GM19455 (cell line): Measurements from ENCODE around the gene SMIM22.
"Not testable (repeated sequence)": the region's sequence is repeated elsewhere in the genome, so short reads cannot be mapped to it uniquely, and the experiment has no call there.

ENCODE experiments used
- ATAC-seq: cut with Tn5 transposase; IDR thresholded peaks from one replicate; pipeline ENCODE4 v1.9.1; 2021; ENCODE audit not compliant: unreplicated experiment

The SMIM22 gene

DNA sequence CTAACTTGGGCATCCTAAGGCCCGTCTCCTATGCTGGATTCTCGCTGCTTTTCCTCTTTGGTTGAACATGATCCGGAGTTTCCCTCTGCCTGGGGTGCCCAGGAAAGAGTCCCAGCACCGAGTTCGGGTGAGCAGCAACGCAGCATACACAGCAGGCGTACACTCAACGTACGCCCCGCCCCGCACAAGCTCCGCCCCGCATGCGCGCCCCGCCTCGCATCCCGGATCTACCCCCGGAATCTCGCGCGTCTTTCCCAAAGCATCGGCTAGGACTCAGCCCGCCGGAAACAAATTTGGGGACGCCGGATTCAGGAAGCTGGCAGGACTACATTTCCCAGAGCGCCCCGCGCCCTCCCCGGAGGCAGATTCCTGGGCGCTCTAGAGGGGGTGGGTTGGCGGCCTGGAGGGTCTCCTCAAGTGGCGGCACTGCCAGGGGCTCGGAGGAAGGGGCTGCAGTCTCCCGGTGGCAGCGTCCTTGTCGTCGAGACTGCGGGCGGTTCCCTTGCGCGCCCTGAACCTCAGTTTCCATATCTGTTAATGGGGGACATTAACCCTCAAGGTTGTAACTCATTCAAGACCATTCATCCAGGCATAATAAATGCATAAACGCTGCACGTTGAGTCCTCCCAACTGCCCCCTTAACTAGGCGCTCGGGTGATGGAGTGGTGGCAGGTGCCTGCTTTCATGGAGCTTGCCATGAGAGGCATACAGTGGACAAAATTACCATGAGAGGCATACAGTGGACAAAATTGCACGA is 26.4 kb upstream of the SMIM22 start:
- peak; percentile 66 for ATAC-seq

- no peak for ATAC-seq
These were observed 25.9 kb upstream of the SMIM22 start for GRCh38 chr16:4769306-4769638.

GRCh38 chr16:4771646-4772045 is 23.5 kb upstream of the SMIM22 start:
- ATAC-seq, result no peak

DNA sequence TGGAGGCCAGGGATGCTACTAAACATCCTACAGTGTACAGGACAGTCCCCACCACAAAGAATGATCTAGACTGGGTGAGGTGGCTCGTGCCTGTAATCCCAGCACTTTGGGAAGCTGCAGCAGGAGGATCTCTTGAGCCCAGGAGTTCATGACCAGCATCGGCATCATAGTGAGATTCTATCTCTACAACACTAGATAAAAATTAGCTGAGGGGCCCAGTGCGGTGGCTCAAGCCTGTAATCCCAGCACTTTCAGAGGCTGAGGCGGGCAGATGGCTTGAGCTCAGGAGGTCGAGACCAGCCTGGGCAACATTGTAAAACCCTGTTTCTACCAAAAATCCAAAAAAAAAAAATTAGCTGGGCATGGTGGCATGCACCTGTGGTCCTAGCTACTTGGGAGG is 22.8 kb upstream of the SMIM22 start:
- no peak for ATAC-seq

- ATAC-seq, result no peak
These were observed 20.2 kb upstream of the SMIM22 start for GRCh38 chr16:4775005-4775404.

GRCh38 chr16:4776141-4776705 is 18.9 kb upstream of the SMIM22 start:
- ATAC-seq, result no peak

DNA sequence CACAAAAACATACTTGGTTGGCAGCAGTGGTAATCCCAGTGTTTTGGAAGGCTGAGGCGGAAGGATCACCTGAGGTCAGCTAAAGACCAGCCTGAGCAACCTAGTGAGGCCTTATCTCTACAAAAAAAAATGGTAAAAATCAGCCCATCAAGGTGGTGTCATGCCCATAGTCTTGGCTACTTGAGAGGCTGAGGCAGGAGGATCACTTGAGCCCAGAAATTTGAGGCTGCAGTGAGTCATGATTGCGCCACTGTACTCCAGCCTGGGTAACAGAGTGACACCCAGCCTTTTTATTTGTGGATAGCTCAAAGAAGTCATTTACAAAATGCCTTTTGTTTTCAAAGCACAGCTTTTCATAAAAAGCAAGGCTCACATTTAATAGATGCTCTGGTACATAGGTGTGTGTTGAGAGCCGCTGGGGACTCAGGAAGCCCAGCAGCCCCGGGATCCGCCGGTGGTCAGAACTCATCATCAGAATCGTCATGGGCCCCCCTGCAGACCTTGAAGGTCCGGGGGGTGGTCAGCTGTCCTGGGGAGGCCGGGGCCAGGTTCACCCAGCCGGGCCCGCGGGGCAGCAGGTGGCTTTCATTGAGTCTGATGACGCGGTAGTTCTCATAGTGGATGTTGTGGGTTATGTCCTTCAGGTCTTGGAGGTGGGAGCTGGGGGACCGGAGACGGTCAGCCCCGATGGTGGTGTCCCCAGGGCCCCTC is 17.7 kb upstream of the SMIM22 start:
- no peak for ATAC-seq

GRCh38 chr16:4778050-4778392 is 17.1 kb upstream of the SMIM22 start:
- ATAC-seq, result no peak

- ATAC-seq, result no peak
These were observed 14.9 kb upstream of the SMIM22 start for GRCh38 chr16:4780235-4780634.

GRCh38 chr16:4783251-4783950 is 11.8 kb upstream of the SMIM22 start:
- no peak for ATAC-seq

DNA sequence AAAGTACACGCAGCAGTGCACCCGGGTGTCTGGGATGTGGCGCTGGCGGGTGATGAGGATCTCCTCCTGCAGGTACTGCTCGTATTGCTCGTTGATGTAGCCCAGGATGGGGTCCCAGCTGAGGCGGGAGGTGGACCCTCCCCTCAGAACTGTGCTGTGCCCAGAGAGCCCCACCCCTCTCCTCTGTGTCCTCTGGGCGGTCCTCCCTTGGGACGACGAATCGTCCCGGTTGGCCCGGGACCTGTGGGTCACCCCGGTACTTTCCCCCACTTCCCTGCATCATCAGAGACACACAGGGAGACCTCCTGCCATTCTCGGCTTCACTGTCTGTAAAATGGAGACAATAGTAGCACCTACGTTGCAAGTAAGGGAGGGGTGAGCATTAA is 11.2 kb upstream of the SMIM22 start:
- ATAC-seq, result no peak

DNA sequence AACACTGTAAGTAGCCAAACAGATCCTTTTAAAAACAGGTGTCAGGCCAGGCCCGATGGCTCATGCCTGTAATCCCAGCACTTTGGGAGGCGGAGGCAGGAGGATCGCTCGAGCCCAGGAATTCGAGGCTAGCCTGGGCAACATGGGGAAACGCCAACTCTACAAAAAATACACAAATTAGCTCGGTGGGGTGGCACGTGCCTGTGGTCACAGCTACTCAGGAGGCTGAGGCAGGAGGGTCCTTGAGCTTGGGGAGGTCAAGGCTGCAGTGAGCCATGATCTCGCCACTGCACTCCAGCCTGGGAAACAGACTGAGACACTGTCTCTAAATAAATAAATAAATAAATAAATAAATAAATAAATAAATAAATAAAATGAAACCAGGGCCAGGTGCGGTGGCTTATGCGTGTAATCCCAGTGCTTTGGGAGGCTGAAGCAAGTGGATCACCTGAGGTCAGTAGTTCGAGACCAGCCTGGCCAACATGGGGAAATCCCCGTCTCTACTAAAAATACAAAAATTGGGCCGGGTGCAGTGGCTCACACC is 10.7 kb upstream of the SMIM22 start:
- ATAC-seq, result not testable (repeated sequence)

DNA sequence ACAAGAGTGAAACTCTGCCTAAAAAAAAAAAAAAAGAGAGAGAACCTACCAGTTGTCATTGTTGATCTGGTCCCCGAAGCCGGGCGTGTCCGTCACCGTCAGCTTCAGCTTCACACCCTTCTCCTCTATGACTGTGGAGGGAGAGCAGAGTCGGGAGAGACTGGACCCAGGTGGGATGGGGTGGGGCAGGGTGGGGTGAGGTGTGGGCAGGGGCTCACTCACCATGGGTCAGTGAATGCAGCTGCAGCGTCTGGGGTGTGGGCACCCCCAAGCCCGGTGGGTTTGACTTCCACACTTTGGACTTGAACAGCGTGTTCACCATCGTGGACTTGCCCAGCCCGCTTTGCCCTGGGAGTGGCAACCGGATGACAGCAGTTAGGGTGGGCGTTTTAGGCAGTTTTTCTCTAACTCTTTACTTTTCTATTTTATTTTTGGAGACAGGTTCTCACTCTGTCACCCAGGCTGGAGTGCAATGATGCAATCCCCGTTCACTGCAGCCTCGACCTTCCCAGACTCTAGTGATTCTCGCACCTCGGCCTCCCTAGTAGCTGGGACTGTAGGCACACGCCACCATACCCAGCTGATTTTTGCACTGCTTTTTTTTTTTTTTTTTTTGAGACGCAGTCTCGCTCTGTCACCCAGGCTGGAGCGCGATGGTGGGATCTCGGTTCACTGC is 9.3 kb upstream of the SMIM22 start:
- no peak for ATAC-seq

DNA sequence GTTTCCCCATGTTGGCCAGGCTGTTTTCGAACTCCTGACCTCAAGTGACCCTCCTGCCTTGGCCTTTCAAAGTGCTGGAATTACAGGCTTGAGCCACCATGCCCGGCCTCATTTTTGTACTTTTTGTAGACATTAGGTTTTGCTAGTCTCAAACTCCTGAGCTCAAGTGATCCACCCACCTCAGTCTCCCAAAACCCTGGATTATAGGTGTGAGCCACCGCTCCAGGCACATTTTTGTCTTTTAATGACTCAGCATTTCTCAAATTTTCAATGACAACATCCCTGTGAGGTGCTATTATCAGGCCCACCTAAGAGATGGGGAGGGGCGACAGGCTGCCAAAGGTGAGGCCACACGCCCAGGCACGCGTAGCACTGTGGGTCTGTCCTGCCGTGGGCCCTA is 8.1 kb upstream of the SMIM22 start:
- ATAC-seq, result no peak

- ATAC-seq, result no peak
These were observed 7.3 kb upstream of the SMIM22 start, which contains the start of gene SEPTIN12 for GRCh38 chr16:4787627-4788482. SEPTIN12 (minus strand) TSS chr16:4788345; CDS start chr16:4787645, 700 bp downstream.

- no peak for ATAC-seq
These were observed 6.7 kb upstream of the SMIM22 start for GRCh38 chr16:4788489-4788889.

DNA sequence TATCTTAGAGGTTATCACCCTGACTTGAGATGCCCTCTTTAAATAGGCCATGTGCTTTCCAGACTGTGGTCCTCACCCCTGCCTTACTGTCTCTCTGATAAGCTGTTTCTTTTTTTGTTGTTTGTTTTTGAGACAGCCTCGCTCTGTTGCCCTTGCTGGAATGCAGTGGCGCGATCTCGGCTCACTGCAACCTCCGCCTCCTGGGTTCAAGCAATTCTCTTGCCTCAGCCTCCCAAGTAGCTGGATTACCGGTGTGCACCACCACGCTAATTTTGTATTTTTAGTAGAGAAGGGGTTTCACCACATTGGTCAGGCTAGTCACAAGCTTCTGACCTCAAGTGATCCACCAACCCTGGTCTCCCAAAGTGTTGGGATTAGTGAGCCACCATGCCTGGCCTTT is 6.3 kb upstream of the SMIM22 start:
- no peak for ATAC-seq

DNA sequence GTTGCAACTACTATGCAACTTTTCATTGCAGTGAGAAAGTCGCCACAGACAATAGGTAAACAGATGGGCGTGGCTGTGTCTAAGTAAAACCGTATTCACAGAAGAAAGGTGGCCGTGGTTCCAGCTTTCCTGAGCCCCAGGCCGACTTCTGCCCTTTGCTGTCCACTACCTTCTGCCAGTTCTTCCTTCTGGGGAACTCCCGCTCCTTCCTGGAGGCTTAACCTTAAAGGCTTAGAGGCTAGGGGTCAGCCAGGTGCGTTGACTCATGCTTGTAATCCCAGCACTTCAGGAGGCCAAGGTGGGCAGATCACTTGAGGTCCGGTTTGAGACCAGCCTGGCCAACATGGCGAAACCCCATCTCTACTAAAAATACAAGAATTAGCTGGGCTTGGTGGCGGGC is 4.9 kb upstream of the SMIM22 start:
- no peak for ATAC-seq

- ATAC-seq, result no peak
These were observed 4.3 kb upstream of the SMIM22 start for GRCh38 chr16:4790871-4791270.

DNA sequence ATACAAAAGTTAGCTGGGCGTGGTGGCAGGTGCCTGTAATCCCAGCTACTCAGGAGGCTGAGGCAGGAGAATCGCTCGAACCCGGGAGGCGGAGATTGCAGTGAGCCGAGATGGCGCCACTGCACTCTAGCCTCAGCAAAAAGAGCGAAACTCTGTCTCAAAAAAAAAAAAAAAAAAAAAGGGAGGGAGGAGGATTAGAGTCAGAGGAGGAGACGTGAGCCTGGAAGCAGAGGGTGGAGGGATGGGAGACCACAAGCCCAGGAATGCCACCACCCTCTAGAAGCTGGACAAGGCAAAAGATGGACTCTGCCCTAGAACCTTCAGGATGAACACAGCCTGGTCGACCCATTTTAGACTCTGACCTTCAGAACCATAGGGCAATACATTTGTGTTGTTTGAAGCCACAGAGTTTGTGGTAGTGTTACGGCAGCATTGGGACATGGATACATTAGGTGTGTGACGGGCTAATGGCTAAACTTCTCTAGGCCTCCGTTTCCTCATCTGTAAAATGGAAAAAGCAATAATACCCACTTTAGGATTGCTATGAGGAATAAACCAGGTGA is 2.1 kb upstream of the SMIM22 start:
- no peak for ATAC-seq
